ENCODE measurements around the gene SERPINB10. TPM values are rescaled to one million over a fixed set of nuclear protein-coding genes. Genes with fewer than 3 reads are reported as not detected.

Gene SERPINB10
- total RNA-seq, 1 donor from 2014 or later = 0.79 TPM

DNA sequence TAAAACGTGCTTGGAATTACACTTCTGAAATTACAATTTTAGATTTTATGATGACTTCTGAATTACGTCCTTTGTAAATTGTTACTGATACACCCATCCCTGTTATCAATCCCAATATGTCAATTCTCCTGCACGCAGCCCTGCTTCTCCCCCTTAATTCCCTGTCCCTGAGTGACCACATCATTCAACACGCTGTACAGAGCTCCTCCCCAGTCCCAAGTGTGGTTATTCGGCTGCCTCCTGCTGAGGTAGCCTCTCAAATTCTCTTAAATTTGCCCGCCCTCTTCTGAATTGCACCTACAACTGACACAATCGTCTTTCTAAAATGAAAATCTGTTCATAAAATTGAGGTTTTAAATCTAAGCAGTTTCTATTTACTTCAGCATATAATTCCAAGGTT is 72.3 kb downstream of the SERPINB10 start:
- Histone ChIP-seq H3K27me3 (ENCODE audit: control insufficient read depth, insufficient read depth, low read length) (no peaks in the 10 kb centered on the region), H3K36me3 (ENCODE audit: control insufficient read depth, insufficient read depth, low read length) (peaks cover 21% of the 10 kb centered on the region), H3K4me3 (ENCODE audit: low read depth, low read length) (no peak overlapping the region)
- TF ChIP-seq, protein P1, sequence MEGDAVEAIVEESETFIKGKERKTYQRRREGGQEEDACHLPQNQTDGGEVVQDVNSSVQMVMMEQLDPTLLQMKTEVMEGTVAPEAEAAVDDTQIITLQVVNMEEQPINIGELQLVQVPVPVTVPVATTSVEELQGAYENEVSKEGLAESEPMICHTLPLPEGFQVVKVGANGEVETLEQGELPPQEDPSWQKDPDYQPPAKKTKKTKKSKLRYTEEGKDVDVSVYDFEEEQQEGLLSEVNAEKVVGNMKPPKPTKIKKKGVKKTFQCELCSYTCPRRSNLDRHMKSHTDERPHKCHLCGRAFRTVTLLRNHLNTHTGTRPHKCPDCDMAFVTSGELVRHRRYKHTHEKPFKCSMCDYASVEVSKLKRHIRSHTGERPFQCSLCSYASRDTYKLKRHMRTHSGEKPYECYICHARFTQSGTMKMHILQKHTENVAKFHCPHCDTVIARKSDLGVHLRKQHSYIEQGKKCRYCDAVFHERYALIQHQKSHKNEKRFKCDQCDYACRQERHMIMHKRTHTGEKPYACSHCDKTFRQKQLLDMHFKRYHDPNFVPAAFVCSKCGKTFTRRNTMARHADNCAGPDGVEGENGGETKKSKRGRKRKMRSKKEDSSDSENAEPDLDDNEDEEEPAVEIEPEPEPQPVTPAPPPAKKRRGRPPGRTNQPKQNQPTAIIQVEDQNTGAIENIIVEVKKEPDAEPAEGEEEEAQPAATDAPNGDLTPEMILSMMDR (IDR thresholded peaks at IDR 0.05; ENCODE audit: insufficient read depth, low read length, severe bottlenecking) = no peak
- no peak for FAIRE-seq
- no peak for DNase-seq (ENCODE audit: low read depth)

GRCh38 chr18:63980896-63981460 is 73.2 kb downstream of the SERPINB10 start:
- no peak for DNase-seq (ENCODE audit: low read depth)
- peaks cover 25% of the 10 kb centered on the region for H3K36me3 ChIP-seq (ENCODE audit: control insufficient read depth, insufficient read depth, low read length)

GRCh38 chr18:63981719-63982118 is 74.0 kb downstream of the SERPINB10 start:
- TF ChIP-seq, protein P1 (IDR thresholded peaks at IDR 0.05; ENCODE audit: insufficient read depth, low read length, severe bottlenecking) = no peak
- Histone ChIP-seq H3K27me3 (ENCODE audit: control insufficient read depth, insufficient read depth, low read length) (no peaks in the 10 kb centered on the region), H3K36me3 (ENCODE audit: control insufficient read depth, insufficient read depth, low read length) (peaks cover 28% of the 10 kb centered on the region), H3K4me3 (ENCODE audit: low read depth, low read length) (no peak overlapping the region)
- DNase-seq (ENCODE audit: low read depth) = no peak
- FAIRE-seq = peak; percentile 68

More at GRCh38 chr18:63980896-63981460, 73.2 kb downstream of the SERPINB10 start:
- TF ChIP-seq, protein P1 (IDR thresholded peaks at IDR 0.05; ENCODE audit: insufficient read depth, low read length, severe bottlenecking) = no peak
- no peaks in the 10 kb centered on the region for H3K27me3 ChIP-seq (ENCODE audit: control insufficient read depth, insufficient read depth, low read length)
- no peak overlapping the region for H3K4me3 ChIP-seq (ENCODE audit: low read depth, low read length)
- FAIRE-seq = peak; percentile 60

DNA sequence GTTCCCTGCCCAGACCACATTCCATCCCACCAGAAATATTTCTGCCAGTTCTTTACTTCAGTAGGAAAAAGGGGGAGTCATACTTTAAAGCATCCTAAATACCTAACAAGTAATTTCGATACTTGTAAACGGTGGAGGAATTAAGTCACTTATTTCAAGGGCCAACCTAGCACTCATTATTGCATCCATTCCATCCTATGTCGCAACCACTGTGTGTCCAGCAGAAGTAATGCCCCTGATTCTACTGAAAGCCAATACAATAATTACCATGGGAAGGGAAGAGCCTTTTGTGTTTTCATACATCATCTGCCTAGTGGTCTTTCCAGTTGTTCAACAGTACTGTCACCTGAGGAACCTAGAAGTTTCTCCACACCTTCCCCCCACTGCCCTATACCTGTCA is 74.6 kb downstream of the SERPINB10 start:
- Histone ChIP-seq H3K4me3 (ENCODE audit: low read depth, low read length) (no peak overlapping the region), H3K36me3 (ENCODE audit: control insufficient read depth, insufficient read depth, low read length) (peaks cover 32% of the 10 kb centered on the region), H3K27me3 (ENCODE audit: control insufficient read depth, insufficient read depth, low read length) (no peaks in the 10 kb centered on the region)
- FAIRE-seq = no peak
- DNase-seq (ENCODE audit: low read depth) = no peak
- TF ChIP-seq, protein P1 (IDR thresholded peaks at IDR 0.05; ENCODE audit: insufficient read depth, low read length, severe bottlenecking) = no peak

Other genes starting within 250 kb of the SERPINB10 start
- 22.4 and 165 TPM in 2 replicates for gene SERPINB3, start 246.1 kb upstream of the SERPINB10 start, total RNA-seq
- 1.6 and 9.5 TPM in 2 replicates for gene SERPINB11, start 205.0 kb upstream of the SERPINB10 start, total RNA-seq
- gene SERPINB7, start 132.5 kb upstream of the SERPINB10 start, total RNA-seq = 25.0 and 46.6 TPM in 2 replicates
- 50.5 and 64.6 TPM in 2 replicates for gene SERPINB2, start 20.3 kb upstream of the SERPINB10 start, total RNA-seq
- 0.13 and 0.26 TPM in 2 replicates for gene HMSD, start 41.3 kb downstream of the SERPINB10 start, total RNA-seq
- gene SERPINB8, start 62.1 kb downstream of the SERPINB10 start, total RNA-seq = 27.9 and 64.8 TPM in 2 replicates
- not detected in 2 replicates for gene LINC00305, start 241.1 kb downstream of the SERPINB10 start, total RNA-seq

Measured in bronchial epithelial cell (primary cell).